GM19023 (cell line): ENCODE results near the gene FBXL19.

Experiments used
- ATAC-seq: cut with Tn5 transposase; IDR thresholded peaks from one replicate; pipeline ENCODE4 v1.9.1; 2021; ENCODE audit warnings: mild to moderate bottlenecking, moderate library complexity; ENCODE audit not compliant: unreplicated experiment

Gene FBXL19

GRCh38 chr16:30961384-30961783 lies 38.0 kb downstream of the FBXL19 start:
- ATAC-seq, result no peak

GRCh38 chr16:30963925-30964511 lies 40.6 kb downstream of the FBXL19 start:
- ATAC-seq, result no peak

- ATAC-seq, result no peak
These were observed 41.3 kb downstream of the FBXL19 start for GRCh38 chr16:30964574-30965226.

- ATAC-seq, result no peak
These were observed 42.1 kb downstream of the FBXL19 start for GRCh38 chr16:30965436-30965835.

DNA sequence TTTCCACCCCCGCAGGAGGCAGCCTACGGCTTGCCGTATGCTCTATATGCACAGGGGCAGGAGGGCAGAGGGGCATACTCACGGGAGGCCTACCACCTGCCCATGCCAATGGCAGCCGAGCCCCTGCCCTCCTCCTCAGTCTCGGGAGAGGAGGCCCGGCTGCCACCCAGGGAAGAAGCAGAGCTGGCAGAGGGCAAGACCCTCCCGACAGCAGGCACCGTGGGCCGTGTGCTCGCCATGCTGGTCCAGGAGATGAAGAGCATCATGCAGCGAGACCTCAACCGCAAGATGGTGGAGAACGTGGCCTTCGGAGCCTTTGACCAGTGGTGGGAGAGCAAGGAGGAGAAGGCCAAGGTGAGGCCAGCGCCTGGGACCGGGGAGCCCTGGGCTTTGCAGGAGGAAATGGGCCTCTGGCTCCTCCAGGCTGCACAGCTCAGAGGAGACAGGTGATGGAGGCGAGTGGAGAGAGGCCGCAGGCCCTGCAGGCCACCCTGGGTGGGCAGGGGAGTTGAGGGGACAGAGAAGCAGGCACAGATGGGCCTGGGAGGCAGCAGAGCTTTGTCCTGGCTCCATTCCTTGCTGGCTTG lies 42.8 kb downstream of the FBXL19 start:
- ATAC-seq, result no peak

- no peak for ATAC-seq
These were observed 44.4 kb downstream of the FBXL19 start for GRCh38 chr16:30967795-30968194.

GRCh38 chr16:30969246-30969842 lies 46.0 kb downstream of the FBXL19 start:
- no peak for ATAC-seq

DNA sequence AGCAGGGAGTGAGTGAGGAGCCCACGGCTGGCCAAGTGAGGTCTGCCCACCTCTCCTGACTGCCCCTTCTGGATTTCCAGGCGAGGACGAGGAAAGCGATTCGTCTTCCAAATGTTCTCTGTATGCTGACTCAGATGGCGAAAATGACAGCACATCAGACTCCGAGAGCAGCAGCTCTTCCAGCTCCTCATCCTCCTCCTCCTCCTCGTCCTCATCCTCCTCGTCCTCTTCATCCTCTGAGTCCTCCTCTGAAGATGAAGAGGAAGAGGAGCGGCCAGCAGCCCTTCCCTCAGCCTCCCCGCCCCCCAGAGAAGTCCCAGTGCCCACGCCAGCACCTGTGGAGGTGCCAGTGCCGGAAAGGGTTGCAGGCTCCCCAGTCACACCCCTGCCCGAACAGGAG lies 47.9 kb downstream of the FBXL19 start:
- ATAC-seq, result no peak

DNA sequence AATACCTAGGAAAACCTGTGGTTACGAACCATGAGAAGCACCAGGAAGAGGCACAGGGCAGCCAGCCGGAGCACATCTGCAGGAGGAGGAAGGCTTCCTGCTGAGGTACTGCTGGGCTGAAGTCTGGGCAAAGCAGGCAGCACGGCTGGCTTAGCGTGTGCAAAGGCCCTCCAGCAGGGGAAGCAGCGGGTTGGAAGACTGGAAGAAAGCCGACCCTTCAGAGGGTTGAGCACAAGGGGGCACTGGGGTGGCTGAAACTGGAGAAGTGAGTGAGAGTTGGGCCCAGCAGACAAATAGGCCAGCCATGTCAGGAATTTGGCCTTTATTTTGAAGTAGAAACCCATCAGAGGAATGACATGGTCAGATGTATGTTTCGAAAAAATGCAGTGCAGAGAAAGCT lies 49.5 kb downstream of the FBXL19 start:
- ATAC-seq, result no peak

GRCh38 chr16:30974348-30974747 lies 51.0 kb downstream of the FBXL19 start:
- no peak for ATAC-seq

DNA sequence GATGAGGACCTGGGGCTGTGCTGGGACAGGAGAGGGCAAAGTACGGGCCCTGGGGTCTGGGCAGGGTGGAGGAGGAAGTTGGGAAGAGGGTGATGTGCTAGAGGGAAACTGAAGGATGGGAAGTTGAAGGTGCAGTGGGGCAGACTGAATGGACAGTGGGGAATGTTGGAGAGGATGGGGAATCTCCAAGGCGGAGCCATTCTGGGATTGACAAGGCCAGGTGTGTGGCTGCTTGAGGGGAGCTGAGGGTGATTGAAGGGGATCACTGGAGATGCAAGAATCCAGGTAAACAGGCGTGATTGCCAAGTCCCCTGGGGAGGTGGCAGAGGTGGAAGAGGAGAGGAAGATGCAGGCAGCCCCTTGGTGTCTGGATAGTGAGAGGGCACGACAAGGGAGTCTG lies 53.1 kb downstream of the FBXL19 start:
- no peak for ATAC-seq

GRCh38 chr16:30977502-30977901 lies 54.1 kb downstream of the FBXL19 start:
- no peak for ATAC-seq

DNA sequence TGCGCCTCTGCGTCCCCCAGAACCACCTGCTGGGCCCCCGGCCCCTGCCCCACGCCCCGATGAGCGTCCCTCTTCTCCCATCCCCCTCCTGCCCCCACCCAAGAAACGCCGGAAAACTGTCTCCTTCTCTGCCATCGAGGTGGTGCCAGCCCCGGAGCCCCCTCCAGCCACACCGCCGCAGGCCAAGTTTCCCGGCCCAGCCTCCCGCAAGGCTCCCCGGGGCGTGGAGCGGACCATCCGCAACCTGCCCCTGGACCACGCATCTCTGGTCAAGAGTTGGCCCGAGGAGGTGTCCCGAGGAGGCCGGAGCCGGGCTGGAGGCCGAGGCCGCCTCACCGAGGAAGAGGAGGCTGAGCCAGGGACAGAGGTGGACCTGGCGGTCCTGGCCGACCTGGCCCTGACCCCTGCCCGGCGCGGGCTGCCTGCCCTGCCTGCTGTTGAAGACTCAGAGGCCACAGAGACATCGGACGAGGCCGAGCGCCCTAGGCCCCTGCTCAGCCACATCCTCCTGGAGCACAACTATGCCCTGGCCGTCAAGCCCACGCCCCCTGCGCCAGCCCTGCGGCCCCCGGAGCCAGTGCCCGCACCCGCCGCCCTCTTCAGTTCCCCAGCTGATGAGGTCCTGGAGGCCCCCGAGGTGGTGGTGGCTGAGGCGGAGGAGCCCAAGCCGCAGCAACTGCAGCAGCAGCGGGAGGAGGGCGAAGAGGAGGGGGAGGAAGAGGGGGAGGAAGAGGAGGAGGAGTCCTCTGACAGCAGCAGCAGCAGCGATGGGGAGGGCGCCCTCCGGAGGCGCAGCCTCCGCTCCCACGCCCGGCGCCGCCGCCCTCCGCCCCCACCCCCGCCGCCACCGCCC lies 56.0 kb downstream of the FBXL19 start:
- no peak for ATAC-seq

- no peak for ATAC-seq
These were observed 56.6 kb downstream of the FBXL19 start for GRCh38 chr16:30980023-30980371.

GRCh38 chr16:30980434-30980833 lies 57.1 kb downstream of the FBXL19 start:
- ATAC-seq, result no peak

GRCh38 chr16:30980959-30981358 lies 57.6 kb downstream of the FBXL19 start:
- ATAC-seq, result no peak

GRCh38 chr16:30982548-30983288 lies 59.3 kb downstream of the FBXL19 start:
- ATAC-seq, result no peak

- no peak for ATAC-seq
These were observed 60.0 kb downstream of the FBXL19 start for GRCh38 chr16:30983289-30983889.

- ATAC-seq, result no peak
These were observed 60.7 kb downstream of the FBXL19 start for GRCh38 chr16:30983898-30984610.
